PC-9 (cell line): Measurements from ENCODE around the gene PIEZO2.

ENCODE experiments used
- CTCF ChIP-seq: fragments of 200-600 bp; sonication (generic); conservative IDR thresholded peaks from 2 replicates; pipeline ENCODE4 v1.6.1; 2017; ENCODE audit warnings: mixed run types, antibody characterized with exemption, mild to moderate bottlenecking, moderate library complexity
- EZH2 ChIP-seq: fragments of 200-600 bp; sonication (generic); IDR thresholded peaks from 2 replicates; pipeline ENCODE4 v1.8.0; 2017; ENCODE audit warnings: antibody characterized with exemption, low read depth

GRCh38 chr18:10723496-10723895 is 425.9 kb downstream of the PIEZO2 start:
- TF ChIP-seq CTCF = no peak
- TF ChIP-seq EZH2 = no peak
